ENCODE data around the gene METTL16.
"Not testable (repeated sequence)": the region's sequence is repeated elsewhere in the genome, so short reads cannot be mapped to it uniquely, and the experiment has no call there.

The METTL16 gene

GRCh38 chr17:2450016-2450650 lies 61.6 kb downstream of the METTL16 start:
- no peak for DNase-seq (ENCODE audit: low spot score)

- DNase-seq (ENCODE audit: low spot score), result peak; percentile 23
Measured at GRCh38 chr17:2449486-2449885, 62.2 kb downstream of the METTL16 start.

DNA sequence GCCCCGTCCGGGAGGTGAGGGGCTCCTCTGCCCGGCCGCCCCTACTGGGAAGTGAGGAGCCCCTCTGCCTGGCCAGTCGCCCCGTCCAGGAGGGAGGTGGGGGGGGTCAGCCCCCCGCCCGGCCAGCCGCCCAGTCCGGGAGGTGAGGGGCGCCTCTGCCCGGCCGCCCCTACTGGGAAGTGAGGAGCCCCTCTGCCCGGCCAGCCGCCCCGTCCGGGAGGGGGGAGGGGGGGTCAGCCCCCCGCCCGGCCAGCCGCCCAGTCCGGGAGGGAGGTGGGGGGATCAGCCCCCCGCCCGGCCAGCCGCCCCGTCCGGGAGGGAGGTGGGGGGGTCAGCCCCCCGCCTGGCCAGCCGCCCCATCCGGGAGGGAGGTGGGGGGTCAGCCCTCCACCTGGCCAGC lies 64.2 kb downstream of the METTL16 start:
- DNase-seq (ENCODE audit: low spot score), result not testable (repeated sequence)

DNA sequence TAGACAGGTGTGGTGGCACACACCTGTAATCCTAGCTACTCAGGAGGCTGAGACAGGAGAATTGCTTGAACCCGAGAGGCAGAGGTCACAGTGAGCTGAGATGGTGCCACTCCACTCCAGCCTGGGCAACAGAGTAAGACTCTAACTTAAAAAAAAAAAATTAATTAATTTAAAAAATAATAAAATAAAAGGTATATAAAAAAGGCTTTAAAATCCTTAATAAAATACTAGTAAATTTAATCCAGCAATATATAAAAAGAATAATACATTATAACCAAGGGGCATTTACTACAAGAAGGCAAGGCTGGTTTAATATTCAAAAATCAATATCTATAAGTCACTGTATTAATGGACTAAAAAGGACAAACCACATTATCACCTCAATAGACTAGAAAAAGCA lies 66.0 kb downstream of the METTL16 start:
- no peak for DNase-seq (ENCODE audit: low spot score)

DNA sequence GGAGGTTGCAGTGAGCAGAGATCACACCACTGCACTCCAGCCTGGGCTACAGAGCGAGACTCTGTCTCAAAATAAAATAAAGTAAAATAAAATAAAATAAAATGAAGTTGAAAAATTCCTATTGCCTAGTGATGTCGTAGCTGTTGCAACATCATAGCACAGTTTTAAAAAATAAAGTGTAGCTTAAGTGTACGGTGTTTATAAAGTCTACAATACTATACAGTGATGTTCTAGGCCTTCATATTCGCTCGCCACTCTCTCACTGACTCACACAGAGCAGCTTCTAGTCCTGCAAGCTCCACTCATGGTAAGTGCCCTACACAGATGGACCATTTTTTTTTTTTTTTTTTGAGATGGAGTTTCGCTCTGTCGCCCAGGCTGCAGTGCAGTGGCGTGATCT lies 67.3 kb downstream of the METTL16 start:
- no peak for DNase-seq (ENCODE audit: low spot score)

DNA sequence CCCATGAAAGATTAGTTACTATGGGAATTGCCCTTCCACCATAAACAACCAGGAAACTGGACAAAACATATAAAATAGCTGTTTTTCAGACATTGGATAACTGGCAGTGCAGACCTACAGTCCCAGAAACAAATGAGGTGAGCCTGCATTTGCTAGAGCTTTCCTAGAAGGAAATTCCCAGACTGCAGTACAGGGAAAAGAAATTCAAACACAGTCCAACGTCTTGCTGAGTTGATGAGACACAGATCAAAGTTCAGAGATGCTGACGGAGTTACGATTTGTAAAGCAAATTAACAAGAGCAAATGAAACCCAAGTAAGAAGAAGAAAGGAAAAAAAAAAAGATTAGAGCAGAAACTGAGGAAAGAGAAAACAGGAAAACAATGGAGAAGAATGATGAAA lies 69.5 kb downstream of the METTL16 start:
- DNase-seq (ENCODE audit: low spot score), result no peak

GRCh38 chr17:2440930-2441329 lies 70.8 kb downstream of the METTL16 start:
- DNase-seq (ENCODE audit: low spot score), result no peak

- not testable (repeated sequence) for DNase-seq (ENCODE audit: low spot score)
Measured at GRCh38 chr17:2439997-2440396, 71.7 kb downstream of the METTL16 start.

DNA sequence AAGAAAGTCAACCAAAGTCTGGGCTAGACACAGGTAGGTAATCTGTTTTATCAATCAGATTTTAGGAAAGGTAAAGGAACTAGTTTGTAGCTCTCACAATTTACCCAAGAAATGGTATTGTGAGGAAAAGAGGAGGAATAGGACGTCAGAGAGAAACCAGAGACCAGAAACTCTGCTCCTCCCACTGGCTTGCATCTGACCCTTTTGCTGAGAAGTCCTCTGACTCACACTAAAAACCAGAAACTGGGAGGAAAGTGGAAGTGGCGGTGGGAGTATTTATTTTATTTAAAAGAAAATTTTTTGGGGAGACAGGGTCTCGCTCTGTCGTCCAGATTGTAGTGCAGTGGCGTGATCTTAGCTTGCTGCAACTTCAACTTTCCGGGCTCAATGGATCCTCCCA lies 72.9 kb downstream of the METTL16 start:
- peak; percentile 26 for DNase-seq (ENCODE audit: low spot score)

DNA sequence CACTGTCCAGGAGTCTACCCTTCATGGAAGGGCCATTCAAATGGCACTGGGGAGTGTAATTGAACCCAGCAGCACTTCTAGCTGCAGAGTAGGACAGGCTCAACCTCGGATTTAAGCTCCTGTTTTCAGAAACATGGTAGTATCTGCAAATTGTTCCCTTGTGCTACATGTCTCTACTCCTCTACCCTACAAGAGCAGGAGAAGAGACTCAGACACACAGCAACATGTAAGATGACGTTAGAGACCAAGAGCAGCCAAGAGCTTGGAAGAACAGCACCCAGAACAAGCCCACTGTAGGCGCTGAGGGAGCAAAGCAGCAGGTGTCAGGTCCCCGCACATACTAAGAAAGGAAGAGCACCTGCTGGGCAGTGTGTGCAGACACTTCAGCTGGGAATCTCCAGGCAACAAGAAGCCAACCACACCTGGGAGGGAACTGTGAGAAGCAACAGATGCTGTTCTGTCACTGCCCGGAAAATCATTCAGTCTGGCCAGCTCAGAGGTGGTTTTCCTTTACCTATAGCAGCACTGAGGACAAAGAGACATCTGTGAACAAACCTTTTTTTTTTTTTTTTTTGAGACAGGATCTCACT lies 75.3 kb downstream of the METTL16 start:
- no peak for DNase-seq (ENCODE audit: low spot score)

- no peak for DNase-seq (ENCODE audit: low spot score)
Measured at GRCh38 chr17:2435862-2436261, 75.8 kb downstream of the METTL16 start.

- peak; percentile 10 for DNase-seq (ENCODE audit: low spot score)
Measured at GRCh38 chr17:2435181-2435741, 76.4 kb downstream of the METTL16 start.

GRCh38 chr17:2433696-2434095 lies 78.0 kb downstream of the METTL16 start:
- no peak for DNase-seq (ENCODE audit: low spot score)

GRCh38 chr17:2427910-2428309 lies 83.8 kb downstream of the METTL16 start:
- no peak for DNase-seq (ENCODE audit: low spot score)

DNA sequence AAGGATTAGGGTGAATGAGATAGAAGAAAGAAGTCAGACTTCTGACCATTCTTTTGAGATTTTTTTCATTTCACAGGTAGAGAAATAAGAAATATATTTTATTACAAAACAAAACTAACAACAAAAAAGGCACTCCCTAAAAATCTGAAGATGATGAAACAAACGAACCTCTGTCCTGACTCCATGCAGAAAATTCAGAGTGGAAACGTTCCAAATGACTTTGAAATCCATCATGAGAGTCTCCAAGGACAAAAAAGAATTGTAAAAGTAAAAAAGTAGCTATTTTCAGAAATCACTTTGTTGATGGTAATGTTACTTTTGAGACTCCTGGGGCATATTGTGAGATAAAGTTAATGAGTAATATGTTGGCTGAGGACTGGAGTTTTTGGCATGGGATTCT lies 84.5 kb downstream of the METTL16 start:
- no peak for DNase-seq (ENCODE audit: low spot score)

DNA sequence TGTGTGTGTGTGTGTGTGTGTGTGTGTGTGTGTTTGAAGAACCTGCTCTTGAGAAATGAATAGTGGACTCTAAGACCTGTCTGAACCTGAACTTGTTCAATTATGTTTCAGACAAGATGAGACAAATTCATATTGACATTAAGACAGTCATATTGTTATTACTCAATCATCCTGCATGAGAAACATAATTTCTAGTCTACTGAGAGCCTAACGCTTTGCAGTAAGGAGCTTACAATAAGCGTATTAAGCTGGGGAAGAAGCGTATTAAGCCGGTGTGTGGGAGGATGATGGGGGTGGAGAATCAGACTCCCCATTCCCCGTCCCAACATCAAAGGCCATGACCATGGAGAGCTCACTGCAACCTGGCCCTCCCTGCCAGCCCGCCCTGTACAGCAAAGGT lies 88.4 kb downstream of the METTL16 start:
- no peak for DNase-seq (ENCODE audit: low spot score)

DNA sequence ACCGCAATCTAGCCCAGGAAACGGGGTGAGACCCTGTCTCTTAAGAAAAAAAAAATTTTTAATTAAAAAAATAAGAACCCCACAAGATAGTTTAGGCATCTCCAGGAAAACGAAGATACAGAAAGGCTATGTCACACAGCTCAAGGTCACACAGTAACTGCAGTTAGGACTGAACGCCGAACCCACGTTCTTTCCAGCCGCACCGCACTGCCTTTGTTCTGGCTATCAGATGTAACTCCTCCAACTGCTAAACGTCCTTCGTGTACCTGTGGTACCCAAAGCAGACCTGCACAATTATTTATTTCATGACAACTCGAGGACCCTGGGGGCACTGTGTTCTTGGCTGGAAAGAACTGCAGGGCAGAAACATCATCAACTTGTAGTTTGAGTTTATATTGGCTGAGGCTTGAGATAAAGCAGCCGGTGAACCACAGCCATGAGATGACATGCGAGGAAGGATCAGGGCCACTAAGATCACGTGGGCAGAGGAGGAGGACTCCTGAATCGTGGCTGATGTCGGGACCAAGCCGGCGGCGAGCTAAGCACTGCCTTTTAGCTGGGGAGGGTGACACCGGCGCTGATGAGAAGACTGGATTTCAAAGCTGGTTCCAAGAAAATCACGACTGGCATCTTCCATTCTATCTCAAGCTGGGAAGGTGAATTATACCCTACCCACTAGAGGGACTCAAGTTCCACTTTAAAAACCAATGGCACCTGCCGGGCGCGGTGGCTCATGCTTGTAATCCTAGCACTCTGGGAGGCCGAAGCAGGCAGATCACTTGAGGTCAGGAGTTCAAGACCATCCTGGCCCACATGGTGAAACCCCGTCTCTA lies 90.2 kb downstream of the METTL16 start:
- DNase-seq (ENCODE audit: low spot score), result no peak

DNA sequence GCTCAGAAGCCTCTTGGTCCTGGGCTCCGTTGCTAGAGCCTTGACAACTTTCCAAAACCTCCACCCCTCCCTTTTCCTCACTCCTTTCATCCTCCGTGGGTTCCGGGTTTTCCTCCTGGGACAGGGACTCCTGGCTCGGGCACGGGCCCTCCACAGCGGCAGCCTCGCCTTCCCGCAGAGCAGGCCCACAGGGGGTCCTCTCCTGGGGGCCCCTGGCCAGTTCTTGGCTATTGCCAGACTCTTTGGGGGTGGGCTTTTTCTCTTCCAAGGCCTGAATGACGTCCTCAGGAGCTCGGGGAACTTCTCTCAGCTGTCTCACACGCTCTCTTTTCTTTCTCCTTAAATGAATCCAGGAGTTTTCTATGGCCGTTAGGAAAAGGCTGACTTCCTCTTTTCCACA lies 91.5 kb downstream of the METTL16 start:
- no peak for DNase-seq (ENCODE audit: low spot score)

DNA sequence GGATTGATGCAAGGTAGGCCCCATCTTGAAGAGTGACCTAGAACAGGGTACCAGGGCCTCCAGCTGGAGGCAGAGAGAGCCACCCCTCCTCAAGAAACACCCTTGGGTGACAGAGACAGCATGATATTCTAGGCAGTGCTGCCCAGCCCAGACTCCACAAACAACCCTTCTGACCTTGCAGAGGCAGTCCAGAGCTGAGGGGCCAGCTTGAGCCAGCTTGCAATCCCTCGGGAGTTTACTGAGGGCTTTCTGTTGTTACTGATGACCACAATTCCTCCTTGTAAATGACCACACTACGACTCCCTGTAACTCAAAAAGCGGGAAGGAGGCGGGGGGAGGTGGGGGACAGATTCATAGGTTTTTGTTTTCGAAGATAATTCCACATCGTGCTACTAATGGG lies 92.2 kb downstream of the METTL16 start:
- DNase-seq (ENCODE audit: low spot score), result no peak

GRCh38 chr17:2418572-2418971 lies 93.1 kb downstream of the METTL16 start:
- DNase-seq (ENCODE audit: low spot score), result no peak

DNA sequence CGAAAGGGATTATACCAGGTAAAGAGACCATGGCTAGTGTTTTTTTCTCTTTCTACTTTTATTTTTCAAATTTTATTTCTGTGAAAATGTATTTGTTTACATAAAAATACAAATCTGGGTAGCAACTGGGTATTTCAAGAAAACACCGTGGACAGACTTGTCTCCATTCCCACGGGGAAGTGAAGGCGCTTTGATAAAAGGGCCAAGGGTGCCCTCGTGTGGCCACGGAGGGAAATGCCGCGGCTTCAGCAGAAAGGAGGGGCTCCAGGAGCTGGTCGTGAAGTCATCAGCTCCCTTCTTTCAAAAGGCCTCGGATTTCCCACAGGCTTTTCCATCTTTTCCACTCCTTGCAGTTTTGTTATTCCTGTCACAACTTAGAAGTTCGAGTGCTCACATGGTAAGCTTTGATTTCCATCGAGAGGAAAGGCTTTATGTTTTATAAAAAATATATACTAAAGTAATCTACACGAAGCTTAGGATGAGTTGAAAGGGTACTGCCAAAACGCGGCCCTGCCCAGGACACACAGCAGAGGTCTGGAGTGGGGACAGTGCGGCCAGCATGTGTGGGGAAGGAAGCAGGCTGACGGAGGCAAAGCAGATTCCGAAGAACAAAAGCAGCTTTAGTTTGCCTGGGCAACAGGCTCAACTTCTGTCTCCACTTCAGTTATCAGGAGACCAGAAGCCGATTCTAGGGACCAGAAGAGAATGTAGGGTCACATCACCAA lies 95.5 kb downstream of the METTL16 start:
- peak; percentile 87 for DNase-seq (ENCODE audit: low spot score)

DNA sequence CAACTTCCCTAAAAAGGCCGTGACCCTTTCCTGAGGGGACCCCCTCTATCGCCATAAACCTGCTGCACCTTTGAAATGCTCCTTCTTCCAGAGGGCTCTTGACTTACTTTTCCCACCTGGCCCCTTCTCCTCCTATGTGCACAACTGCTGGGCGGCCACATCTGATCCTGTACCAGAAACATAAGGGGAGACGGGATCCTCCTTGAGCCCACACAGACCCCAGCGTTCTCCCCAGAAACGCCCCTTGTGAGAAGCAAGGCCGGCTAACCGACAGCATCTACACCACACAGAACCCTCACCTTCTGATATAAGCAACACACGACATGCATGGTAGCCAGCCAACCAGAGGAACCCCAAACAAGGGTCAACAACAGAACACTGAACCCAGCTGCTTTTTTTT lies 96.6 kb downstream of the METTL16 start:
- no peak for DNase-seq (ENCODE audit: low spot score)

All from AG08395 (cell line).